ENCODE data around the gene ZSCAN2.

Gene ZSCAN2

DNA sequence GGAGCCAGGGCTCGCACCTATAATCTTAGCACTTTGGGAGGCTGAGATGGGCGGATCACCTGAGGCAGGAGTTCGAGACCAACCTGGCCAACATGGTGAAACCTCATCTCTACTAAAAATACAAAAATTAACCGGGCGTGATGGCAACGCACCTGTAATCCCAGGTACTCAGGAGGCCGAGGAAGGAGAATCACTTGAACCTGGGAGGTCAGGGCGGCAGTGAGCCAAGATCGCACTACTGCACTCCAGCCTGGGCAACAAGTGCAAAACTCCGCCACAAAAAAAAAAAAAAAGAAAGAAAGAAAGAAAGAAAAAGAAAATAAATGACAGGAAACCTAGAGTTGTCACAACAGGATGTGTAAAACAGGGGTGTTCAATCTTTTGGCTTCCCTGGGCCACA lies 60.2 kb downstream of the ZSCAN2 start:
- H3K4me1 ChIP-seq (ENCODE audit: control insufficient read depth, insufficient read depth, low read length, poor library complexity, severe bottlenecking), result peaks cover 10% of the 10 kb centered on the region
- H3K27me3 ChIP-seq (replicated peaks; ENCODE audit: control insufficient read depth, insufficient read depth, low read length, poor library complexity, severe bottlenecking), result no peaks in the 10 kb centered on the region
- no peak overlapping the region for H3K4me3 ChIP-seq (ENCODE audit: insufficient read depth, low read depth, low read length, poor library complexity, severe bottlenecking)
- DNase-seq, result no peak
- H3K9me3 ChIP-seq (ENCODE audit: control insufficient read depth, low read length), result no peaks in the 10 kb centered on the region
- H3K27ac ChIP-seq (ENCODE audit: insufficient read depth, low read length, poor library complexity, severe bottlenecking), result no peak overlapping the region
- peaks cover 12% of the 10 kb centered on the region for H3K36me3 ChIP-seq (ENCODE audit: control insufficient read depth, insufficient read depth, low read length)

DNA sequence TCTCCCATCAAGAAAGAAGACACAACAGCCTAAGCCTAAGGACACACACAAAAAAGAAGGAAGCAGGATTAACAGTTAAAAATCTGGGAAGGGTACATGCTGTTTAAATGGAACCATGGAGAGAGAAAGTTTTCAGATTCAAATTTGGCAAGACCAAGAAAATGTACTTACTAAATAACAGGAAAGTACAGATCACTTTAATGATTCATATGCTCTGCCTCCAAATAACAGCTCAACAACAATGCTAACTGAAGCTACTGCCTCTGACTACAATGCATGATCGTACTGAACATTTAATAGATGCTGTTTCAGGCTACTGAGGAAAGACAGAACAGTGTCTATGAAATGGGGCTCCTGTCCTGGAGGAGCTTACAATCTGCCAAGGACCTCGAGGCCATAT lies 65.6 kb downstream of the ZSCAN2 start:
- Histone ChIP-seq H3K27ac (ENCODE audit: insufficient read depth, low read length, poor library complexity, severe bottlenecking) (no peak overlapping the region), H3K4me1 (ENCODE audit: control insufficient read depth, insufficient read depth, low read length, poor library complexity, severe bottlenecking) (no peaks in the 10 kb centered on the region), H3K27me3 (replicated peaks; ENCODE audit: control insufficient read depth, insufficient read depth, low read length, poor library complexity, severe bottlenecking) (no peaks in the 10 kb centered on the region), H3K9me3 (ENCODE audit: control insufficient read depth, low read length) (no peaks in the 10 kb centered on the region), H3K4me3 (ENCODE audit: insufficient read depth, low read depth, low read length, poor library complexity, severe bottlenecking) (no peak overlapping the region), H3K36me3 (ENCODE audit: control insufficient read depth, insufficient read depth, low read length) (peaks cover 37% of the 10 kb centered on the region)
- no peak for DNase-seq

DNA sequence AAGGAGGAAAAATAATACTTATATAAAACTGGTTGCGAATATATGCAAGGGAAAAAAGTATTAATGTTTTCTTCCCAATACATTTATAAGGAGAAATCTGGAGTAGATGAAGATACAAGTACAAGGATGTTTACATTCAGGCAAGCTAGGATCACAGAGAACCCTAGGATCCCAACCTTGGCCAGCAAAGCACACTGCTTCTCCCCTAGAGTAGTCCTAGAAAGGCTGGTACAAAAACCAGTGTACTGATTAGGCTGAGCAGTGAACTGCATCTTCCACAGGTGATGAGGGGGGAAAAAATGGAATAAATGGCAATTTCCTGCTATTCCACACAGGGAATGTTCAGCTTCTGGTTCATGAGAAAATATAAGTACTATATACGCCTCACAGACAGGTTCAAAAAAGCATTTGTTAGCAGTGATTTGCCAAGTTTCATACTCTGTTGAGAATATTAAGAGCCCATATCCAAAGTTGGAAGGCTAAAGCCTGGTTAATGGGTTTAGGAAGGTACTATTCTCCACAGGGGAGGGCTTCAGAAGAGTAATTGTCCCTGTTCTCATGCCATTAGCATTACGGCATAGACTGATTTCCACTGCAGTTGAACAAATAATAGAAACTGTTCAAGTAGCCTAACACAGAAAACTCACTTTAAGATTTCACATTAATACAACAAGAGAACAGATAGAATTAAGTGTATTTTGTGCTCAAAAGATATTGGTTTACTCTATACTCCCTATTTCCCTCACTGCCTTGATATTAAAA lies 67.6 kb downstream of the ZSCAN2 start:
- no peak overlapping the region for H3K27ac ChIP-seq (ENCODE audit: insufficient read depth, low read length, poor library complexity, severe bottlenecking)
- H3K36me3 ChIP-seq (ENCODE audit: control insufficient read depth, insufficient read depth, low read length), result peaks cover 39% of the 10 kb centered on the region

DNA sequence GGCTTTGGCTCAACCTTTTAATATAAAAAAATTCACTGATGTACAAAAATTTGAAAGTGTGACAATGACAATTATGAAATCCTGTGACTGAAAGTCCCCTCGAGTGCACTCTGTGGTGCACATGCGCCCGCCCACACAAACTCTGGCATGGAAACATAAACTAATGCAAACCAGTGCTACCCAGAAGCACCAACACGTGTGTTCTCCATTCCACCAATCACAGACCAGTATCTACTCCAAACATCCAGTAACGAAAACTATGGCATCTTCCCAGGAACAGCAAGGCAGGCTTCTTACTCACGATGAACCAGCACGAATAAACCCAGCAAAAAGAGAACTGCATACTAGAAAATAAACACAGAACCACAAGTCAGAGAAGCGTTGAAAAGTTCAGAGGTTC lies 68.9 kb downstream of the ZSCAN2 start:
- DNase-seq, result no peak
- no peaks in the 10 kb centered on the region for H3K4me1 ChIP-seq (ENCODE audit: control insufficient read depth, insufficient read depth, low read length, poor library complexity, severe bottlenecking)
- peaks cover 43% of the 10 kb centered on the region for H3K36me3 ChIP-seq (ENCODE audit: control insufficient read depth, insufficient read depth, low read length)
- no peaks in the 10 kb centered on the region for H3K9me3 ChIP-seq (ENCODE audit: control insufficient read depth, low read length)
- no peak overlapping the region for H3K4me3 ChIP-seq (ENCODE audit: insufficient read depth, low read depth, low read length, poor library complexity, severe bottlenecking)
- H3K27me3 ChIP-seq (replicated peaks; ENCODE audit: control insufficient read depth, insufficient read depth, low read length, poor library complexity, severe bottlenecking), result no peaks in the 10 kb centered on the region
- H3K27ac ChIP-seq (ENCODE audit: insufficient read depth, low read length, poor library complexity, severe bottlenecking), result no peak overlapping the region

More for the DNA sequence above, 67.6 kb downstream of the ZSCAN2 start:
- Histone ChIP-seq H3K4me3 (ENCODE audit: insufficient read depth, low read depth, low read length, poor library complexity, severe bottlenecking) (no peak overlapping the region), H3K27me3 (replicated peaks; ENCODE audit: control insufficient read depth, insufficient read depth, low read length, poor library complexity, severe bottlenecking) (no peaks in the 10 kb centered on the region), H3K9me3 (ENCODE audit: control insufficient read depth, low read length) (no peaks in the 10 kb centered on the region), H3K4me1 (ENCODE audit: control insufficient read depth, insufficient read depth, low read length, poor library complexity, severe bottlenecking) (no peaks in the 10 kb centered on the region)
- DNase-seq, result no peak

DNA sequence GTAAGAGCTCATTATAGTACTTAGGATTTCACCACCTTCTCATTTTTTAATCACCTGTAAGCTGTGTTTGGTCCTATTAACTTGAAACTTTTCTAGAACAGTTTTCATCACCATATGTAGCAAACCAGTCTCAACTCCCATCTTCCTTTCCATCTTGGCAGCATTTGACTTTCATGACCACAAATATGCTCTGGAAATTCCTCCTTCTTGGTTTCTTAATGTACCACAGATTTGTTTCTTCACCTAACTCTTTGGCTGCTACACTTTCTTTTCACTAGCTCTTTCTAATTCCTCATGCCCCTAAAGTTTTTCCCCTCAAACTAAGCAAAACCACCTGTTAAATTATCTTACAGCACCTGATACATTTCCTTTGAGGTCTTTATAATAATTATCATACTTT lies 70.4 kb downstream of the ZSCAN2 start:
- peaks cover 36% of the 10 kb centered on the region for H3K36me3 ChIP-seq (ENCODE audit: control insufficient read depth, insufficient read depth, low read length)
- DNase-seq, result no peak
- H3K27ac ChIP-seq (ENCODE audit: insufficient read depth, low read length, poor library complexity, severe bottlenecking), result no peak overlapping the region
- H3K4me1 ChIP-seq (ENCODE audit: control insufficient read depth, insufficient read depth, low read length, poor library complexity, severe bottlenecking), result no peaks in the 10 kb centered on the region
- no peaks in the 10 kb centered on the region for H3K9me3 ChIP-seq (ENCODE audit: control insufficient read depth, low read length)
- H3K4me3 ChIP-seq (ENCODE audit: insufficient read depth, low read depth, low read length, poor library complexity, severe bottlenecking), result no peak overlapping the region
- no peaks in the 10 kb centered on the region for H3K27me3 ChIP-seq (replicated peaks; ENCODE audit: control insufficient read depth, insufficient read depth, low read length, poor library complexity, severe bottlenecking)

Measured in effector memory CD4-positive, alpha-beta T cell (primary cell).